ENCODE data around the gene MKRN1. TPM values are rescaled to one million over a fixed set of nuclear protein-coding genes. Genes with fewer than 3 reads are reported as not detected.
"Not testable (repeated sequence)": the region's sequence is repeated elsewhere in the genome, so short reads cannot be mapped to it uniquely, and the experiment has no call there.

Gene MKRN1
- total and polyA plus RNA-seq, 2 experiments from 2014 or later: 63.7 to 71.5 TPM

- H3K79me2 ChIP-seq: no peaks in the 10 kb centered on the region
- peaks cover 5% of the 10 kb centered on the region for H3K4me1 ChIP-seq (ENCODE audit: insufficient read depth)
- WGBS (ENCODE audit: low lambda C conversion rate, missing lambda C conversion rate): 51% methylated on average over 5 of the region's 5 CpGs
- H4K20me1 ChIP-seq (ENCODE audit: insufficient read depth, poor library complexity, severe bottlenecking): no peaks in the 10 kb centered on the region
- H3K27me3 ChIP-seq: no peaks in the 10 kb centered on the region
- H3K27ac ChIP-seq: no peak overlapping the region
- no peaks in the 10 kb centered on the region for H3K9me2 ChIP-seq (replicated peaks; ENCODE audit: insufficient read depth)
- no peaks in the 10 kb centered on the region for H3K36me3 ChIP-seq (replicated peaks; ENCODE audit: insufficient read depth, low read depth)
- no peak for DNase-seq (ENCODE audit: low spot score)
- no peak overlapping the region for H2AFZ ChIP-seq
- H3K9me3 ChIP-seq (ENCODE audit: low read depth): no peaks in the 10 kb centered on the region
- H3K4me3 ChIP-seq: no peak overlapping the region
- H3K4me2 ChIP-seq: no peak overlapping the region
- TF ChIP-seq EZH2 (IDR thresholded peaks at IDR 0.05; ENCODE audit: borderline replicate concordance) (no peak), EZH2phosphoT487 (IDR thresholded peaks at IDR 0.05; ENCODE audit: low read depth, severe bottlenecking, unreplicated experiment) (no peak)
- TF ChIP-seq, protein P1, sequence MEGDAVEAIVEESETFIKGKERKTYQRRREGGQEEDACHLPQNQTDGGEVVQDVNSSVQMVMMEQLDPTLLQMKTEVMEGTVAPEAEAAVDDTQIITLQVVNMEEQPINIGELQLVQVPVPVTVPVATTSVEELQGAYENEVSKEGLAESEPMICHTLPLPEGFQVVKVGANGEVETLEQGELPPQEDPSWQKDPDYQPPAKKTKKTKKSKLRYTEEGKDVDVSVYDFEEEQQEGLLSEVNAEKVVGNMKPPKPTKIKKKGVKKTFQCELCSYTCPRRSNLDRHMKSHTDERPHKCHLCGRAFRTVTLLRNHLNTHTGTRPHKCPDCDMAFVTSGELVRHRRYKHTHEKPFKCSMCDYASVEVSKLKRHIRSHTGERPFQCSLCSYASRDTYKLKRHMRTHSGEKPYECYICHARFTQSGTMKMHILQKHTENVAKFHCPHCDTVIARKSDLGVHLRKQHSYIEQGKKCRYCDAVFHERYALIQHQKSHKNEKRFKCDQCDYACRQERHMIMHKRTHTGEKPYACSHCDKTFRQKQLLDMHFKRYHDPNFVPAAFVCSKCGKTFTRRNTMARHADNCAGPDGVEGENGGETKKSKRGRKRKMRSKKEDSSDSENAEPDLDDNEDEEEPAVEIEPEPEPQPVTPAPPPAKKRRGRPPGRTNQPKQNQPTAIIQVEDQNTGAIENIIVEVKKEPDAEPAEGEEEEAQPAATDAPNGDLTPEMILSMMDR (IDR thresholded peaks at IDR 0.05; ENCODE audit: poor library complexity): no peak
Observed at GRCh38 chr7:140509789-140510188, 30.5 kb upstream of the MKRN1 start.

DNA sequence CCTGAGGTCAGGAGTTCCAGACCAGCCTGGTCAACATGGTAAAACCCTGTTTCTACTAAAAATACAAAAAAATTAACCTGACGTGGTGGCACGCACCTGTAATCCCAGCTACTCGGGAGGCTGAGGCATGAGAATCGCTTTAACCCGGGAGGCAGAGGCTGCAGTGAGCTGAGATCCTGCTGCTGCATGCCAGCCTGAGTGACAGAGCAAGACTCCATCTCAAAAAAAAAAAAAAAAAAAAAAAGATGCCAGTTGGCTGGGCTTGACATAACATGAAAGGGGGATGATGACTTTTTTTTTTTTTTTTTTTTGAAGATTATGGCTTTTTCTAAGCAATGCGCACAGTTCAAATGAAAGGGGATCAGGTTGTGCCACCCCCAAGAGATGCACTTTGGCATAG lies 28.3 kb upstream of the MKRN1 start:
- H3K79me2 ChIP-seq; H3K27ac ChIP-seq; H3K9me2 ChIP-seq (replicated peaks; ENCODE audit: insufficient read depth); H3K4me3 ChIP-seq; H3K9me3 ChIP-seq (ENCODE audit: low read depth); H3K27me3 ChIP-seq; DNase-seq (ENCODE audit: low spot score); H3K4me2 ChIP-seq; H3K36me3 ChIP-seq (replicated peaks; ENCODE audit: insufficient read depth, low read depth); H3K4me1 ChIP-seq (ENCODE audit: insufficient read depth); H4K20me1 ChIP-seq (ENCODE audit: insufficient read depth, poor library complexity, severe bottlenecking); H2AFZ ChIP-seq: not testable (repeated sequence)
- 87% methylated on average over 6 of the region's 6 CpGs for WGBS (ENCODE audit: low lambda C conversion rate, missing lambda C conversion rate)

DNA sequence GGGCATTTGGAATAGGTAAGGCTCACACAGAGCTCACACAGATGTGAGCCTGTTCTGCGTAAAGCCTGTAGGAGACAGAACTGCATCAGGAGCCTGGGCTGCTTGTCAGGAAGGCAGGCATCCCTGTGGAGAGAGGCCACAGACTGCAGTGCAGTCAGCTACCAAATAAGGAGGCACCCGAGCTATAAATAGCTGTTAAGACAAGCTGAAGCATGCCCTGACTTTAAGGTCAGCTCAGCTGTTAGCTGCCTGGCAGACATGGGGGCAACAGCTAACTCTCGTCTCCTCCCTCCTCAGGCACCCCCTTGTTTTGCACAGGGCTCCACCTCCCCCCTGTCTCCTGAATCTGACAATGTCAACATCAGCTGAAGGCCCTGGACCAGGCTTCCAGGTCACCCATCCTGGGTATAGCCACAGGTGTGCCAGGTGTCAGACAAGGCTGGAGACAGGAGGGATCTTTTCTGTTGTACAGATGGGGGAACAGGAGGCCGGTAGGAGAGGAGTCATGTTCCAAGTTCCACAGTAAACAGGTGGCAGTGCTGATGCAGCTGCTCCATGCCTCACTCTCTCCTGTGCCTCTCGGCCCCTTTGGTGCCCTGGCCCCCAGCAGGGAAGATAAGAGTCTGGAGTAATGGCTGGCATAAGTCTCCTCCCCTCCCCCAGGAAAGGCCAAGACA lies 27.6 kb upstream of the MKRN1 start:
- H3K9me3 ChIP-seq (ENCODE audit: low read depth): no peaks in the 10 kb centered on the region
- TF ChIP-seq EZH2 (IDR thresholded peaks at IDR 0.05; ENCODE audit: borderline replicate concordance) (no peak), EZH2phosphoT487 (IDR thresholded peaks at IDR 0.05; ENCODE audit: low read depth, severe bottlenecking, unreplicated experiment) (no peak)
- TF ChIP-seq, protein P1 (IDR thresholded peaks at IDR 0.05; ENCODE audit: poor library complexity): no peak
- no peaks in the 10 kb centered on the region for H3K79me2 ChIP-seq
- no peak overlapping the region for H3K4me2 ChIP-seq
- H3K36me3 ChIP-seq (replicated peaks; ENCODE audit: insufficient read depth, low read depth): no peaks in the 10 kb centered on the region
- no peak overlapping the region for H3K27ac ChIP-seq
- no peaks in the 10 kb centered on the region for H3K9me2 ChIP-seq (replicated peaks; ENCODE audit: insufficient read depth)
- no peaks in the 10 kb centered on the region for H4K20me1 ChIP-seq (ENCODE audit: insufficient read depth, poor library complexity, severe bottlenecking)
- no peaks in the 10 kb centered on the region for H3K4me1 ChIP-seq (ENCODE audit: insufficient read depth)
- WGBS (ENCODE audit: low lambda C conversion rate, missing lambda C conversion rate): 45% methylated on average over 5 of the region's 5 CpGs
- DNase-seq (ENCODE audit: low spot score): peak; percentile 71
- no peak overlapping the region for H2AFZ ChIP-seq
- H3K4me3 ChIP-seq: no peak overlapping the region
- H3K27me3 ChIP-seq: no peaks in the 10 kb centered on the region

GRCh38 chr7:140501966-140502365 lies 22.7 kb upstream of the MKRN1 start:
- Histone ChIP-seq H4K20me1 (ENCODE audit: insufficient read depth, poor library complexity, severe bottlenecking) (no peaks in the 10 kb centered on the region), H3K9me2 (replicated peaks; ENCODE audit: insufficient read depth) (no peaks in the 10 kb centered on the region), H3K4me1 (ENCODE audit: insufficient read depth) (no peaks in the 10 kb centered on the region), H3K79me2 (no peaks in the 10 kb centered on the region), H3K27ac (no peak overlapping the region), H3K27me3 (no peaks in the 10 kb centered on the region), H3K4me3 (no peak overlapping the region), H3K4me2 (no peak overlapping the region), H3K36me3 (replicated peaks; ENCODE audit: insufficient read depth, low read depth) (no peaks in the 10 kb centered on the region), H3K9me3 (ENCODE audit: low read depth) (no peaks in the 10 kb centered on the region), H2AFZ (no peak overlapping the region)
- TF ChIP-seq EZH2phosphoT487 (IDR thresholded peaks at IDR 0.05; ENCODE audit: low read depth, severe bottlenecking, unreplicated experiment) (no peak), EZH2 (IDR thresholded peaks at IDR 0.05; ENCODE audit: borderline replicate concordance) (no peak)
- TF ChIP-seq, protein P1 (IDR thresholded peaks at IDR 0.05; ENCODE audit: poor library complexity): no peak
- no peak for DNase-seq (ENCODE audit: low spot score)
- 86% methylated on average over 5 of the region's 5 CpGs for WGBS (ENCODE audit: low lambda C conversion rate, missing lambda C conversion rate)

- not testable (repeated sequence) for H3K27ac ChIP-seq; H3K4me1 ChIP-seq (ENCODE audit: insufficient read depth); H3K27me3 ChIP-seq; H3K4me2 ChIP-seq; H3K36me3 ChIP-seq (replicated peaks; ENCODE audit: insufficient read depth, low read depth); H3K9me3 ChIP-seq (ENCODE audit: low read depth); H3K9me2 ChIP-seq (replicated peaks; ENCODE audit: insufficient read depth); H3K79me2 ChIP-seq; H3K4me3 ChIP-seq; DNase-seq (ENCODE audit: low spot score); H2AFZ ChIP-seq; H4K20me1 ChIP-seq (ENCODE audit: insufficient read depth, poor library complexity, severe bottlenecking)
- WGBS (ENCODE audit: low lambda C conversion rate, missing lambda C conversion rate): 83% methylated on average over 7 of the region's 7 CpGs
Observed at GRCh38 chr7:140497807-140498206, 18.5 kb upstream of the MKRN1 start.
